Gastrocnemius medialis (tissue), 4 donors: Measurements from ENCODE around the gene C20orf141.

ENCODE experiments used
- POLR2A ChIP-seq, 2 donors: fragments of 450-650 bp; IDR thresholded peaks; one replicate each; pipeline ENCODE4 v1.6.1; 2017; ENCODE audit warnings: antibody characterized with exemption in 2 of 2, mild to moderate bottlenecking in 2 of 2, moderate library complexity in 2 of 2
- TF ChIP-seq, protein P1 (sequence below), 5 experiments: fragments of 450-650 bp in 3 of 5; fragments of 200-600 bp in 2 of 5; sonication (generic) in 2 of 5; IDR thresholded peaks in 4 of 5; conservative IDR thresholded peaks in 1 of 5; 1 replicate in 4 of 5; 2 replicates in 1 of 5; pipeline ENCODE4 v1.5.1; 2016 to 2019; ENCODE audit warnings: antibody characterized with exemption in 5 of 5, mild to moderate bottlenecking in 3 of 5, moderate library complexity in 3 of 5

DNA sequence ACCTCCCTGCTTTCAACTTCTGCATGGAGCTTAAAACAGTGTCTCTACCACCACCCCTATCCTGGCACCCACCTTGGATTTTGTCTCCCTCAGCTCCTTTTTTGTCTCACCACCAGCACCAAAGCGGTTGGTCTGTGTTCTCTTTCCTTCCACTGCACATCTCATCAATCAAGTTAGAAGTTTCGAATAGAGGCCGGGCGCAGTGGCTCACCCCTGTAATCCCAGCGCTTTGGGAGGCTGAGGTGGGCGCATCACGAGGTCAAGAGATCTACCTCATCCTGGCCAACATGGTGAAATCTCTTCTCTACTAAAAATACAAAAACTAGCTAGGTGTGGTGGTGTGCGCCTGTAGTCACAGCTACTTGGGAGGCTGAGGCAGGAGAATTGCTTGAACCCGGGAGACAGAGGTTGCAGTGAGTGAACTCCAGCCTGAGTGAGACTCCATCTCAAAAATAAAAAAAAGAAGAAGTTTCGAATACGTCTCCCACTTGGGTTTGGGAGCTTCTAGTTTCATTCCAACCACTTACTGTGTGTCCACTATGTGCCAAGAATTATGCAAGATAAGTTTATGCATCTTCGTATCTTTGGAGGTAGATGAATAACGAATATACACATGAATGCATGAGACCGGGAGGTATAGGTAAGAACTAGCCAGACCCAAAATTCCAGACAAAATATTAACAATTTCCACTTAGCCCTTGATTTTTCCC lies 19.8 kb downstream of the C20orf141 start:
- TF ChIP-seq, protein P1, sequence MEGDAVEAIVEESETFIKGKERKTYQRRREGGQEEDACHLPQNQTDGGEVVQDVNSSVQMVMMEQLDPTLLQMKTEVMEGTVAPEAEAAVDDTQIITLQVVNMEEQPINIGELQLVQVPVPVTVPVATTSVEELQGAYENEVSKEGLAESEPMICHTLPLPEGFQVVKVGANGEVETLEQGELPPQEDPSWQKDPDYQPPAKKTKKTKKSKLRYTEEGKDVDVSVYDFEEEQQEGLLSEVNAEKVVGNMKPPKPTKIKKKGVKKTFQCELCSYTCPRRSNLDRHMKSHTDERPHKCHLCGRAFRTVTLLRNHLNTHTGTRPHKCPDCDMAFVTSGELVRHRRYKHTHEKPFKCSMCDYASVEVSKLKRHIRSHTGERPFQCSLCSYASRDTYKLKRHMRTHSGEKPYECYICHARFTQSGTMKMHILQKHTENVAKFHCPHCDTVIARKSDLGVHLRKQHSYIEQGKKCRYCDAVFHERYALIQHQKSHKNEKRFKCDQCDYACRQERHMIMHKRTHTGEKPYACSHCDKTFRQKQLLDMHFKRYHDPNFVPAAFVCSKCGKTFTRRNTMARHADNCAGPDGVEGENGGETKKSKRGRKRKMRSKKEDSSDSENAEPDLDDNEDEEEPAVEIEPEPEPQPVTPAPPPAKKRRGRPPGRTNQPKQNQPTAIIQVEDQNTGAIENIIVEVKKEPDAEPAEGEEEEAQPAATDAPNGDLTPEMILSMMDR (IDR thresholded peaks at IDR 0.05 in 4 of 5, conservative IDR thresholded peaks at IDR 0.05 in 1 of 5): no peak
- no peak for TF ChIP-seq POLR2A (IDR thresholded peaks at IDR 0.05)
